HEK293 (cell line): Measurements from ENCODE around the gene STAM2.

Experiments used
- BCL6B ChIP-seq: fragments of 450-650 bp; formaldehyde crosslinking; IDR thresholded peaks from 2 replicates; pipeline ENCODE4 v1.5.1; 2017; ENCODE audit warnings: missing biosample characterization, missing genetic modification characterization
- IKZF3 ChIP-seq: fragments of 450-650 bp; IDR thresholded peaks from 2 replicates; pipeline ENCODE4 v1.5.0; 2018; ENCODE audit warnings: missing biosample characterization, mild to moderate bottlenecking, missing genetic modification characterization, moderate library complexity
- KLF8 ChIP-seq: fragments of 450-650 bp; formaldehyde crosslinking; IDR thresholded peaks from 2 replicates; pipeline ENCODE4 v1.5.1; 2016; ENCODE audit warnings: missing biosample characterization, missing genetic modification characterization
- MZF1 ChIP-seq: fragments of 450-650 bp; formaldehyde crosslinking; IDR thresholded peaks from 2 replicates; pipeline ENCODE4 v1.5.1; 2017; ENCODE audit warnings: missing biosample characterization, missing genetic modification characterization, borderline replicate concordance
- REPIN1 ChIP-seq: fragments of 450-650 bp; formaldehyde crosslinking; IDR thresholded peaks from 2 replicates; pipeline ENCODE4 v1.5.1; 2017; ENCODE audit warnings: missing biosample characterization, missing genetic modification characterization, low read depth
- SETDB1 ChIP-seq: IDR thresholded peaks from one replicate; pipeline ENCODE4 v1.6.1; 2017; ENCODE audit warnings: mild to moderate bottlenecking, low read length, moderate library complexity, mixed read lengths; ENCODE audit not compliant: insufficient read length
- ZBTB21 ChIP-seq: fragments of 450-650 bp; formaldehyde crosslinking; IDR thresholded peaks from 2 replicates; pipeline ENCODE4 v1.5.1; 2017; ENCODE audit warnings: missing biosample characterization, missing genetic modification characterization
- ZBTB49 ChIP-seq: fragments of 450-650 bp; formaldehyde crosslinking; IDR thresholded peaks from 2 replicates; pipeline ENCODE4 v1.5.1; 2016; ENCODE audit warnings: missing biosample characterization, missing genetic modification characterization, low read depth
- ZIC2 ChIP-seq: fragments of 450-650 bp; formaldehyde crosslinking; IDR thresholded peaks from 2 replicates; pipeline ENCODE4 v1.5.1; 2016; ENCODE audit warnings: missing biosample characterization, missing genetic modification characterization
- ZNF138 ChIP-seq: fragments of 450-650 bp; formaldehyde crosslinking; IDR thresholded peaks from 2 replicates; pipeline ENCODE4 v1.5.1; 2016; ENCODE audit warnings: missing biosample characterization, missing genetic modification characterization, borderline replicate concordance
- ZNF16 ChIP-seq: fragments of 450-650 bp; formaldehyde crosslinking; IDR thresholded peaks from 2 replicates; pipeline ENCODE4 v1.5.1; 2016; ENCODE audit warnings: low read depth, missing biosample characterization, missing genetic modification characterization
- ZNF169 ChIP-seq: fragments of 450-650 bp; formaldehyde crosslinking; IDR thresholded peaks from 2 replicates; pipeline ENCODE4 v1.5.1; 2016; ENCODE audit warnings: missing biosample characterization, missing genetic modification characterization
- ZNF19 ChIP-seq: fragments of 450-650 bp; formaldehyde crosslinking; IDR thresholded peaks from 2 replicates; pipeline ENCODE4; 2016; ENCODE audit warnings: missing biosample characterization, missing genetic modification characterization, low read depth
- ZNF2 ChIP-seq: fragments of 450-650 bp; formaldehyde crosslinking; IDR thresholded peaks from 2 replicates; pipeline ENCODE4 v1.5.1; 2016; ENCODE audit warnings: missing biosample characterization, missing genetic modification characterization
- ZNF223 ChIP-seq: fragments of 450-650 bp; formaldehyde crosslinking; IDR thresholded peaks from 2 replicates; pipeline ENCODE4 v1.5.1; 2016; ENCODE audit warnings: missing biosample characterization, missing genetic modification characterization
- ZNF26 ChIP-seq: fragments of 450-650 bp; formaldehyde crosslinking; IDR thresholded peaks from 2 replicates; pipeline ENCODE4 v1.5.1; 2016; ENCODE audit warnings: missing biosample characterization, missing genetic modification characterization
- ZNF266 ChIP-seq: fragments of 450-650 bp; formaldehyde crosslinking; IDR thresholded peaks from 2 replicates; pipeline ENCODE4 v1.5.1; 2016; ENCODE audit warnings: missing biosample characterization, missing genetic modification characterization, low read depth
- ZNF280C ChIP-seq: fragments of 450-650 bp; formaldehyde crosslinking; IDR thresholded peaks from 2 replicates; pipeline ENCODE4 v1.5.1; 2016; ENCODE audit warnings: missing biosample characterization, missing genetic modification characterization
- ZNF311 ChIP-seq: fragments of 450-650 bp; formaldehyde crosslinking; IDR thresholded peaks from 2 replicates; pipeline ENCODE4 v1.5.1; 2017; ENCODE audit warnings: missing biosample characterization, missing genetic modification characterization, borderline replicate concordance
- ZNF335 ChIP-seq: fragments of 450-650 bp; formaldehyde crosslinking; conservative IDR thresholded peaks from 2 replicates; pipeline ENCODE4 v1.5.1; 2016; ENCODE audit warnings: missing biosample characterization, missing genetic modification characterization
- ZNF341 ChIP-seq: fragments of 450-650 bp; formaldehyde crosslinking; IDR thresholded peaks from 2 replicates; pipeline ENCODE4; 2016; ENCODE audit warnings: low read depth, missing biosample characterization, missing genetic modification characterization
- ZNF391 ChIP-seq: fragments of 450-650 bp; formaldehyde crosslinking; IDR thresholded peaks from 2 replicates; pipeline ENCODE4 v1.5.1; 2016; ENCODE audit warnings: low read depth, missing biosample characterization, missing genetic modification characterization, borderline replicate concordance
- ZNF501 ChIP-seq: fragments of 450-650 bp; formaldehyde crosslinking; IDR thresholded peaks from 2 replicates; pipeline ENCODE4 v1.5.1; 2016; ENCODE audit warnings: missing biosample characterization, missing genetic modification characterization
- ZNF549 ChIP-seq: fragments of 450-650 bp; IDR thresholded peaks from 2 replicates; pipeline ENCODE4 v1.5.1; 2018; ENCODE audit warnings: missing biosample characterization, missing genetic modification characterization, mild to moderate bottlenecking, inconsistent platforms, moderate library complexity
- ZNF600 ChIP-seq: fragments of 450-650 bp; formaldehyde crosslinking; IDR thresholded peaks from 2 replicates; pipeline ENCODE4 v1.5.1; 2016; ENCODE audit warnings: missing biosample characterization, missing genetic modification characterization
- ZNF610 ChIP-seq: fragments of 450-650 bp; formaldehyde crosslinking; IDR thresholded peaks from 2 replicates; pipeline ENCODE4 v1.5.1; 2016; ENCODE audit warnings: missing biosample characterization, missing genetic modification characterization, borderline replicate concordance
- ZNF776 ChIP-seq: fragments of 450-650 bp; formaldehyde crosslinking; IDR thresholded peaks from 2 replicates; pipeline ENCODE4 v1.5.0; 2017; ENCODE audit warnings: missing biosample characterization, missing genetic modification characterization, borderline replicate concordance
- ZNF830 ChIP-seq: fragments of 450-650 bp; IDR thresholded peaks from 2 replicates; pipeline ENCODE4 v1.5.0; 2018; ENCODE audit warnings: missing biosample characterization, missing genetic modification characterization, low read depth, mild to moderate bottlenecking, moderate library complexity
- ZSCAN30 ChIP-seq: fragments of 450-650 bp; IDR thresholded peaks from 2 replicates; pipeline ENCODE4 v1.5.1; 2018; ENCODE audit warnings: missing biosample characterization, mild to moderate bottlenecking, missing genetic modification characterization, moderate library complexity
- TF ChIP-seq, protein P1 (sequence below): fragments of 450-650 bp; formaldehyde crosslinking; IDR thresholded peaks from 2 replicates; pipeline ENCODE4 v1.5.1; 2016; ENCODE audit warnings: missing biosample characterization, missing genetic modification characterization

Gene STAM2

GRCh38 chr2:152099367-152100050, 76.1 kb downstream of the STAM2 start (continued):
- TF ChIP-seq ZNF26 (tag by site-specific recombination) (no peak), ZNF776 (tag by site-specific recombination) (no peak), ZNF610 (tag by site-specific recombination) (0 out of 2 replicates have a peak, but pooled peaks have one; percentile 1), ZNF501 (tag by site-specific recombination) (no peak), ZBTB21 (tag by site-specific recombination) (no peak), ZIC2 (no peak), BCL6B (tag by site-specific recombination) (no peak), ZNF391 (tag by site-specific recombination) (no peak), ZNF341 (tag by site-specific recombination) (no peak), ZNF280C (tag by site-specific recombination) (no peak), ZNF335 (tag by site-specific recombination) (peak; percentile 99), ZNF830 (tag by site-specific recombination) (no peak), MZF1 (no peak), ZNF2 (tag by site-specific recombination) (no peak), ZBTB49 (tag by site-specific recombination) (no peak), ZNF600 (tag by site-specific recombination) (peak; percentile 84), ZNF311 (tag by site-specific recombination) (no peak), ZNF16 (no peak), SETDB1 (no peak), REPIN1 (tag by site-specific recombination) (no peak), ZNF169 (tag by site-specific recombination) (no peak), ZNF19 (tag by site-specific recombination) (no peak), ZNF223 (tag by site-specific recombination) (no peak), ZNF549 (tag by site-specific recombination) (no peak), ZNF266 (tag by site-specific recombination) (no peak), IKZF3 (tag by site-specific recombination) (no peak), ZSCAN30 (tag by site-specific recombination) (no peak), ZNF138 (tag by site-specific recombination) (no peak), KLF8 (no peak)
- TF ChIP-seq, protein P1, sequence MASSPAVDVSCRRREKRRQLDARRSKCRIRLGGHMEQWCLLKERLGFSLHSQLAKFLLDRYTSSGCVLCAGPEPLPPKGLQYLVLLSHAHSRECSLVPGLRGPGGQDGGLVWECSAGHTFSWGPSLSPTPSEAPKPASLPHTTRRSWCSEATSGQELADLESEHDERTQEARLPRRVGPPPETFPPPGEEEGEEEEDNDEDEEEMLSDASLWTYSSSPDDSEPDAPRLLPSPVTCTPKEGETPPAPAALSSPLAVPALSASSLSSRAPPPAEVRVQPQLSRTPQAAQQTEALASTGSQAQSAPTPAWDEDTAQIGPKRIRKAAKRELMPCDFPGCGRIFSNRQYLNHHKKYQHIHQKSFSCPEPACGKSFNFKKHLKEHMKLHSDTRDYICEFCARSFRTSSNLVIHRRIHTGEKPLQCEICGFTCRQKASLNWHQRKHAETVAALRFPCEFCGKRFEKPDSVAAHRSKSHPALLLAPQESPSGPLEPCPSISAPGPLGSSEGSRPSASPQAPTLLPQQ (tag by site-specific recombination) = peak; percentile 98
